CD4-positive, alpha-beta T cell (primary cell): ENCODE results near the gene SGTA. TPM values are rescaled to one million over a fixed set of nuclear protein-coding genes. Genes with fewer than 3 reads are reported as not detected.
"Not testable (repeated sequence)": the region's sequence is repeated elsewhere in the genome, so short reads cannot be mapped to it uniquely, and the experiment has no call there.

Experiments used
- ATAC-seq: fragments of 200-7000 bp; cut with Tn5 transposase; one replicate; pipeline ENCODE4 v1.10.0; 2022; ENCODE audit warnings: mild to moderate bottlenecking; ENCODE audit not compliant: poor library complexity
- CTCF ChIA-PET: fragments of 350-600 bp; sonication (Branson Sonifier 250); formaldehyde crosslinking; loops from one replicate; lab custom pipeline; 2021; ENCODE audit warnings: antibody characterized with exemption, inconsistent platforms; lab: Charles Lee
- POLR2A ChIA-PET: fragments of 350-600 bp; sonication (Branson Sonifier 250); formaldehyde crosslinking; loops from one replicate; lab custom pipeline; 2021; ENCODE audit warnings: antibody characterized with exemption, inconsistent platforms; lab: Charles Lee
- DNase-seq, 14 experiments: peaks; one replicate each; pipeline ENCODE4 v3.0.0-alpha.2; 2013 to 2020; ENCODE audit warnings: mixed read lengths in 2 of 14
- H3K27ac ChIP-seq, 2 donors: one replicate each; pipeline versions ENCODE4 v1.5.1 to v1.7.0; 2013; ENCODE audit warnings: low read length in 2 of 2, low read depth in 1 of 2, mild to moderate bottlenecking in 1 of 2
- H3K27me3 ChIP-seq, 2 experiments: 1 replicate in 1 of 2; 2 replicates in 1 of 2; pipeline versions ENCODE4 v1.6.1 to v1.7.0; 2013; ENCODE audit warnings: low read length in 2 of 2, control low read depth in 1 of 2, mild to moderate bottlenecking in 1 of 2, moderate library complexity in 1 of 2; ENCODE audit not compliant: insufficient read depth in 2 of 2, control insufficient read depth in 1 of 2
- H3K36me3 ChIP-seq: one replicate; pipeline ENCODE4 v1.6.1; 2013; ENCODE audit warnings: low read length, control low read depth; ENCODE audit not compliant: insufficient read depth
- H3K4me1 ChIP-seq: one replicate; pipeline ENCODE4 v1.6.1; 2013; ENCODE audit warnings: low read length, control low read depth; ENCODE audit not compliant: insufficient read depth
- H3K4me3 ChIP-seq: one replicate; pipeline ENCODE4 v1.5.1; 2013; ENCODE audit warnings: mild to moderate bottlenecking, low read length, moderate library complexity
- H3K9me3 ChIP-seq, 2 experiments: 1 replicate in 1 of 2; 2 replicates in 1 of 2; pipeline versions ENCODE4 v1.6.1 to v1.7.0; 2013; ENCODE audit warnings: low read length in 2 of 2, mild to moderate bottlenecking in 2 of 2, control low read depth in 1 of 2, moderate library complexity in 1 of 2; ENCODE audit not compliant: control insufficient read depth in 1 of 2, insufficient read depth in 1 of 2
- H3K27ac Mint-ChIP-seq: one replicate; pipeline ENCODE4 v1.8.0; 2020; ENCODE audit warnings: mixed read lengths
- H3K27me3 Mint-ChIP-seq: one replicate; pipeline ENCODE4 v1.8.0; 2021; ENCODE audit warnings: mixed read lengths
- H3K36me3 Mint-ChIP-seq: one replicate; pipeline ENCODE4 v1.8.0; 2021; ENCODE audit warnings: low read depth, mixed read lengths
- H3K4me1 Mint-ChIP-seq: one replicate; pipeline ENCODE4 v1.8.0; 2021; ENCODE audit warnings: low read depth, mixed read lengths
- H3K4me3 Mint-ChIP-seq: one replicate; pipeline ENCODE4 v1.8.0; 2020; ENCODE audit warnings: mild to moderate bottlenecking, mixed read lengths
- H3K9me3 Mint-ChIP-seq: one replicate; pipeline ENCODE4 v1.8.0; 2020; ENCODE audit warnings: mixed read lengths
- CTCF ChIP-seq: fragments of 200-600 bp; IDR thresholded peaks from one replicate; pipeline ENCODE4 v1.8.0; 2022; ENCODE audit warnings: antibody characterized with exemption, mild to moderate bottlenecking
- intact Hi-C, 2 experiments: fragments of 100-400 bp; cut with DNase I in 1 of 2; cut with micrococcal nuclease in 1 of 2; formaldehyde crosslinking; loops; one replicate each; pipeline versions ENCODE4 v1.15.1 to v1.9.0; 2023 to 2025; cut with DNase I, micrococcal nuclease
- total RNA-seq, 174 experiments: library from RNA in 2 of 174; stranded (reverse) in 2 of 174; gene quantifications; one replicate each; pipeline ENCODE4 v1.2.3 and lab custom pipeline; 2021 to 2026

SGTA gene
- total RNA-seq, 2 experiments from 2014 or later: 28.3 to 29.7 TPM

- H3K4me1 Mint-ChIP-seq: peaks cover 8% of the 10 kb centered on the region
- intact Hi-C loops: loop anchor here (2.0 kb wide), 2 partner anchors 19 to 21 kb away; partner anchors contain the start of gene ZNF555 (in 1 of the 2)
- no peaks in the 10 kb centered on the region for H3K9me3 Mint-ChIP-seq
- H3K36me3 Mint-ChIP-seq: peaks cover 6% of the 10 kb centered on the region
- peak overlapping the region; percentile 69 for H3K4me3 ChIP-seq
- DNase-seq: peak in 1 of 14 experiments; percentile 15
- H3K36me3 ChIP-seq: no peaks in the 10 kb centered on the region
- ChIA-PET CTCF (interaction anchor here (0.7 to 2.3 kb wide), 6 partner anchors 21 to 131 kb away, joined by 3 to 11 read pairs (median 4); partner anchors contain the start of genes SGTA, THOP1 and ZNF555), POLR2A (interaction anchor here (2.3 kb wide), 1 partner anchor 21 kb away, joined by 12 read pairs; the partner anchor contains the start of gene ZNF555)
- no peak overlapping the region for H3K27ac Mint-ChIP-seq
- no peaks in the 10 kb centered on the region for H3K9me3 ChIP-seq
- peak overlapping the region; percentile 84 for H3K4me3 Mint-ChIP-seq
- no peaks in the 10 kb centered on the region for H3K27me3 ChIP-seq
- no peak overlapping the region for H3K27ac ChIP-seq
- peak; percentile 5 for ATAC-seq
- TF ChIP-seq CTCF: no peak
- peaks cover 17% of the 10 kb centered on the region for H3K4me1 ChIP-seq
- H3K27me3 Mint-ChIP-seq: no peaks in the 10 kb centered on the region
Observed at GRCh38 chr19:2820112-2820702, 37.1 kb upstream of the SGTA start.

- peak; percentile 97 for TF ChIP-seq CTCF
- Histone ChIP-seq H3K27ac (no peak within 1 kb of the TSS), H3K27me3 (no peaks in the 10 kb centered on the region), H3K9me3 (no peaks in the 10 kb centered on the region), H3K4me1 (peaks cover 17% of the 10 kb centered on the region), H3K36me3 (no peaks in the 10 kb centered on the region), H3K4me3 (peak within 1 kb of the TSS; percentile 69)
- peak within 1 kb of the TSS; percentile 90 for H3K4me3 Mint-ChIP-seq
- no peaks in the 10 kb centered on the region for H3K27me3 Mint-ChIP-seq
- POLR2A ChIA-PET: interaction anchor here (0.6 to 2.3 kb wide), 2 partner anchors 21 to 992 kb away, joined by 3 to 12 read pairs; partner anchors contain the start of gene ZNF555
- peaks cover 8% of the 10 kb centered on the region for H3K4me1 Mint-ChIP-seq
- no peak within 1 kb of the TSS for H3K27ac Mint-ChIP-seq
- no peaks in the 10 kb centered on the region for H3K9me3 Mint-ChIP-seq
- CTCF ChIA-PET: interaction anchor here (0.6 to 2.3 kb wide), 12 partner anchors 9 to 171 kb away, joined by 3 to 11 read pairs (median 3); partner anchors contain the start of genes SGTA, THOP1, ZNF555 and ZNF57
- peak; percentile 99 for ATAC-seq
- H3K36me3 Mint-ChIP-seq: peaks cover 4% of the 10 kb centered on the region
- intact Hi-C loops: loop anchor here (1.0 to 5.0 kb wide), 6 partner anchors 19 to 54 kb away; partner anchors contain the start of genes THOP1 (in 2 of the 2) and ZNF555 (in 1 of the 2)
- peak; percentile 96 to 99 (median 98) for DNase-seq
Observed at GRCh38 chr19:2819540-2820111, 36.6 kb upstream of the SGTA start, which contains the start of gene ZNF554. Gene ZNF554, plus strand, starts transcription at chr19:2819868. Its CDS starts 204 bp downstream, at chr19:2820072.

GRCh38 chr19:2817237-2817829, 34.3 kb upstream of the SGTA start:
- H3K27ac ChIP-seq, H3K4me1 Mint-ChIP-seq, H3K27me3 ChIP-seq, H3K9me3 ChIP-seq, H3K36me3 Mint-ChIP-seq, POLR2A ChIA-PET, H3K27me3 Mint-ChIP-seq, H3K9me3 Mint-ChIP-seq, ATAC-seq, H3K27ac Mint-ChIP-seq, H3K36me3 ChIP-seq, H3K4me3 ChIP-seq, CTCF ChIA-PET: not testable (repeated sequence)
- DNase-seq: peak in 1 of 14 experiments; percentile 25
- peaks cover 17% of the 10 kb centered on the region for H3K4me1 ChIP-seq
- intact Hi-C loops: loop anchor here in 1 of 2 experiments (5.0 kb wide), 1 partner anchor 55 kb away; no protein-coding TSS in a partner anchor
- H3K4me3 Mint-ChIP-seq: peak overlapping the region; percentile 57
